Naive thymus-derived CD4-positive, alpha-beta T cell (primary cell): Measurements from ENCODE around the gene CDCA5. TPM values are rescaled to one million over a fixed set of nuclear protein-coding genes. Genes with fewer than 3 reads are reported as not detected.
A peak's percentile ranks its signal among the peaks of the same experiment; 100 is the strongest.

Experiments
- ATAC-seq: fragments of 150-1000 bp; cut with Tn5 transposase; 2 replicates; pipeline ENCODE4 v1.10.0; 2021; ENCODE audit warnings: mild to moderate bottlenecking, moderate library complexity
- CTCF ChIA-PET: fragments of 350-600 bp; sonication (Branson Sonifier 250); formaldehyde crosslinking; loops from one replicate; lab custom pipeline; 2021; ENCODE audit warnings: antibody characterized with exemption; lab: Charles Lee
- POLR2A ChIA-PET: fragments of 350-600 bp; sonication (Branson Sonifier 250); formaldehyde crosslinking; loops from one replicate; lab custom pipeline; 2021; ENCODE audit warnings: antibody characterized with exemption, inconsistent platforms; lab: Charles Lee
- DNase-seq, 9 donors: peaks; one replicate each; pipeline versions ENCODE4 v3.0.0 to v3.0.0-alpha.2; 2020 to 2022; ENCODE audit warnings: mixed read lengths in 1 of 9
- H3K27ac ChIP-seq: one replicate; pipeline ENCODE4 v1.7.0; 2013; ENCODE audit warnings: mild to moderate bottlenecking, low read depth, low read length, moderate library complexity
- H3K27me3 ChIP-seq, 2 donors: one replicate each; pipeline ENCODE4 v1.7.0; 2013; ENCODE audit warnings: low read length in 2 of 2, mild to moderate bottlenecking in 2 of 2, moderate library complexity in 2 of 2; ENCODE audit not compliant: control insufficient read depth in 2 of 2, insufficient read depth in 2 of 2
- H3K36me3 ChIP-seq, 3 experiments: 1 replicate in 2 of 3; 2 replicates in 1 of 3; pipeline ENCODE4 v1.7.0; 2013; ENCODE audit warnings: low read length in 3 of 3, mild to moderate bottlenecking in 3 of 3, moderate library complexity in 1 of 3; ENCODE audit not compliant: insufficient read depth in 3 of 3, control insufficient read depth in 2 of 3
- H3K4me1 ChIP-seq, 2 donors: one replicate each; pipeline ENCODE4 v1.7.0; 2013; ENCODE audit warnings: low read length in 2 of 2, mild to moderate bottlenecking in 2 of 2, moderate library complexity in 1 of 2; ENCODE audit not compliant: control insufficient read depth in 2 of 2, insufficient read depth in 2 of 2
- H3K4me3 ChIP-seq: 2 replicates; pipeline ENCODE4 v1.7.0; 2013; ENCODE audit warnings: mild to moderate bottlenecking, low read length
- H3K9me3 ChIP-seq, 3 experiments: 1 replicate in 2 of 3; 2 replicates in 1 of 3; pipeline ENCODE4 v1.7.0; 2013; ENCODE audit warnings: low read length in 3 of 3; ENCODE audit not compliant: control insufficient read depth in 2 of 3
- H3K27ac Mint-ChIP-seq, 9 donors: one replicate each; pipeline ENCODE4 v1.8.0; 2020 to 2022; ENCODE audit warnings: mixed read lengths in 9 of 9, mild to moderate bottlenecking in 8 of 9, moderate library complexity in 5 of 9, inconsistent platforms in 2 of 9
- H3K27me3 Mint-ChIP-seq, 5 donors: one replicate each; pipeline ENCODE4 v1.8.0; 2021 to 2022; ENCODE audit warnings: mixed read lengths in 5 of 5, mild to moderate bottlenecking in 1 of 5
- H3K36me3 Mint-ChIP-seq, 5 donors: one replicate each; pipeline ENCODE4 v1.8.0; 2020 to 2022; ENCODE audit warnings: mixed read lengths in 5 of 5, mild to moderate bottlenecking in 3 of 5, inconsistent platforms in 1 of 5
- H3K4me1 Mint-ChIP-seq, 7 donors: one replicate each; pipeline ENCODE4 v1.8.0; 2020 to 2022; ENCODE audit warnings: mixed read lengths in 7 of 7, mild to moderate bottlenecking in 3 of 7, inconsistent platforms in 1 of 7
- H3K4me3 Mint-ChIP-seq, 10 donors: one replicate each; pipeline ENCODE4 v1.8.0; 2020 to 2022; ENCODE audit warnings: mild to moderate bottlenecking in 10 of 10, mixed read lengths in 10 of 10, moderate library complexity in 6 of 10, inconsistent platforms in 2 of 10
- H3K9me3 Mint-ChIP-seq, 11 donors: one replicate each; pipeline ENCODE4 v1.8.0; 2020 to 2022; ENCODE audit warnings: mixed read lengths in 11 of 11, mild to moderate bottlenecking in 4 of 11, inconsistent platforms in 1 of 11, moderate library complexity in 1 of 11
- intact Hi-C, 2 donors: fragments of 100-400 bp; cut with micrococcal nuclease; formaldehyde crosslinking; loops; one replicate each; pipeline ENCODE4 v1.15.1; 2023
- polyA plus RNA-seq, 2 donors: library from polyadenylated mRNA; unstranded; fragments of 300-500 nt; fragmentation: Illumina TruSeq; gene quantifications; one replicate each; pipeline ENCODE4 v1.2.3, GENCODE V29; 2021
- total RNA-seq, 6 experiments: library from RNA in 5 of 6; stranded (reverse) in 5 of 6; gene quantifications; 1 replicate in 5 of 6; 2 replicates in 1 of 6; pipeline ENCODE4 v1.2.3 and lab custom pipeline; 2021 to 2026

The CDCA5 gene
- total and polyA plus RNA-seq, 7 experiments from 2014 or later: 0.31 to 68.1 (median 0.73) TPM

GRCh38 chr11:65103476-65103875, 19.6 kb upstream of the CDCA5 start:
- H3K27ac Mint-ChIP-seq: peak overlapping the region in 2 of 9 donors; percentile 38 to 54
- H3K4me1 Mint-ChIP-seq: peaks cover 12 to 32% (median 19%) of the 10 kb centered on the region in 7 donors

GRCh38 chr11:65102142-65103095, 18.6 kb upstream of the CDCA5 start:
- Mint-ChIP-seq H3K4me1 (peaks cover 15 to 37% (median 23%) of the 10 kb centered on the region in 7 donors), H3K27me3 (no peaks in the 10 kb centered on the region), H3K4me3 (no peak overlapping the region), H3K27ac (peak overlapping the region in 2 of 9 donors; percentile 22 to 52), H3K9me3 (no peaks in the 10 kb centered on the region), H3K36me3 (peaks cover 0 to 22% (median 9%) of the 10 kb centered on the region in 5 donors)
- H3K4me3 ChIP-seq: no peak overlapping the region
- ATAC-seq: no peak
- no peaks in the 10 kb centered on the region for H3K9me3 ChIP-seq
- no peak overlapping the region for H3K27ac ChIP-seq
- DNase-seq: no peak
- peaks cover 0 to 4% of the 10 kb centered on the region in 2 donors for H3K4me1 ChIP-seq
- H3K36me3 ChIP-seq: peaks cover 0 to 40% (median 7%) of the 10 kb centered on the region in 3 experiments
- intact Hi-C loops: no loop called here
- no peaks in the 10 kb centered on the region for H3K27me3 ChIP-seq
- ChIA-PET POLR2A (interaction anchor here (0.5 to 1.6 kb wide), 3 partner anchors 12 to 327 kb away, joined by 3 to 7 read pairs (median 3); no protein-coding TSS in a partner anchor), CTCF (interaction anchor here (0.7 kb wide), 1 partner anchor 15 kb away, joined by 3 read pairs; the partner anchor contains the start of gene ZNHIT2)

More at GRCh38 chr11:65103476-65103875, 19.6 kb upstream of the CDCA5 start:
- ChIA-PET POLR2A (interaction anchor here (0.6 to 1.6 kb wide), 7 partner anchors 11 to 354 kb away, joined by 3 to 7 read pairs (median 3); no protein-coding TSS in a partner anchor), CTCF (interaction anchor here (0.8 to 1.3 kb wide), 3 partner anchors 14 to 91 kb away, joined by 3 to 5 read pairs (median 3); partner anchors contain the start of gene ZNHIT2)
- H3K4me3 Mint-ChIP-seq: no peak overlapping the region
- Histone ChIP-seq H3K27ac (no peak overlapping the region), H3K27me3 (no peaks in the 10 kb centered on the region), H3K4me1 (no peaks in the 10 kb centered on the region), H3K4me3 (no peak overlapping the region), H3K36me3 (peaks cover 0 to 43% (median 6%) of the 10 kb centered on the region in 3 experiments), H3K9me3 (no peaks in the 10 kb centered on the region)
- H3K27me3 Mint-ChIP-seq: no peaks in the 10 kb centered on the region
- no peaks in the 10 kb centered on the region for H3K9me3 Mint-ChIP-seq
- ATAC-seq (no peak), DNase-seq (no peak)
- intact Hi-C loops: no loop called here
- peaks cover 0 to 18% (median 9%) of the 10 kb centered on the region in 5 donors for H3K36me3 Mint-ChIP-seq

GRCh38 chr11:65100674-65101350, 17.0 kb upstream of the CDCA5 start:
- H3K36me3 Mint-ChIP-seq: peaks cover 0 to 14% (median 0%) of the 10 kb centered on the region in 5 donors
- DNase-seq (no peak), ATAC-seq (no peak)
- H3K9me3 Mint-ChIP-seq: no peaks in the 10 kb centered on the region
- H3K27me3 Mint-ChIP-seq: no peaks in the 10 kb centered on the region
- intact Hi-C loops: no loop called here
- H3K4me3 ChIP-seq: no peak overlapping the region
- no peak overlapping the region for H3K27ac Mint-ChIP-seq
- CTCF ChIA-PET: interaction anchor here (0.5 to 3.4 kb wide), 4 partner anchors 9 to 229 kb away, joined by 3 to 20 read pairs (median 4); no protein-coding TSS in a partner anchor
- peaks cover 13 to 39% (median 27%) of the 10 kb centered on the region in 7 donors for H3K4me1 Mint-ChIP-seq
- H3K36me3 ChIP-seq: peaks cover 0 to 29% (median 5%) of the 10 kb centered on the region in 3 experiments
- POLR2A ChIA-PET: interaction anchor here (1.1 to 7.3 kb wide), 4 partner anchors 10 to 21 kb away, joined by 3 to 75 read pairs (median 40); partner anchors contain the start of genes FAU, MRPL49, TM7SF2 and ZNHIT2
- H3K4me3 Mint-ChIP-seq: no peak overlapping the region
- H3K4me1 ChIP-seq: peaks cover 6 to 12% of the 10 kb centered on the region in 2 donors
- H3K27me3 ChIP-seq: no peaks in the 10 kb centered on the region
- no peak overlapping the region for H3K27ac ChIP-seq
- H3K9me3 ChIP-seq: no peaks in the 10 kb centered on the region

GRCh38 chr11:65096926-65097325, 13.1 kb upstream of the CDCA5 start:
- Histone ChIP-seq H3K4me3 (peak overlapping the region; percentile 92), H3K27ac (peak overlapping the region; percentile 88), H3K27me3 (no peaks in the 10 kb centered on the region), H3K4me1 (peaks cover 9 to 15% of the 10 kb centered on the region in 2 donors), H3K36me3 (peaks cover 0 to 10% (median 5%) of the 10 kb centered on the region in 3 experiments), H3K9me3 (no peaks in the 10 kb centered on the region)
- ATAC-seq (no peak), DNase-seq (no peak)
- peak overlapping the region; percentile 42 to 97 (median 94) for H3K4me3 Mint-ChIP-seq
- H3K9me3 Mint-ChIP-seq: no peaks in the 10 kb centered on the region
- CTCF ChIA-PET: no interaction called here
- no peaks in the 10 kb centered on the region for H3K27me3 Mint-ChIP-seq
- POLR2A ChIA-PET: interaction anchor here (0.6 to 7.3 kb wide), 13 partner anchors 12 to 571 kb away, joined by 3 to 75 read pairs (median 4); partner anchors contain the start of genes FAU, MRPL49, SYVN1 and TM7SF2
- peak overlapping the region; percentile 89 to 98 (median 97) for H3K27ac Mint-ChIP-seq
- peaks cover 0 to 8% (median 0%) of the 10 kb centered on the region in 5 donors for H3K36me3 Mint-ChIP-seq
- intact Hi-C loops: loop anchor here (1.0 to 5.0 kb wide), 13 partner anchors 13 to 240 kb away; partner anchors contain the start of genes ATG2A (in 2 of the 2), CDCA5 (in 2 of the 2), SNX15 (in 2 of the 2) and ZFPL1 (in 2 of the 2)
- H3K4me1 Mint-ChIP-seq: peaks cover 8 to 28% (median 21%) of the 10 kb centered on the region in 7 donors

GRCh38 chr11:65095974-65096806, 12.3 kb upstream of the CDCA5 start, which contains the start of gene VPS51:
Gene VPS51, plus strand, starts transcription at chr11:65096214. Its CDS starts 37 bp downstream, at chr11:65096251.
- H3K4me3 Mint-ChIP-seq: peak within 1 kb of the TSS; percentile 83 to 97 (median 94)
- Histone ChIP-seq H3K36me3 (peaks cover 0 to 9% (median 5%) of the 10 kb centered on the region in 3 experiments), H3K9me3 (no peaks in the 10 kb centered on the region), H3K4me1 (peaks cover 9 to 15% of the 10 kb centered on the region in 2 donors), H3K27ac (peak within 1 kb of the TSS; percentile 88), H3K27me3 (no peaks in the 10 kb centered on the region), H3K4me3 (peak within 1 kb of the TSS; percentile 92)
- H3K27me3 Mint-ChIP-seq: no peaks in the 10 kb centered on the region
- peaks cover 0 to 8% (median 0%) of the 10 kb centered on the region in 5 donors for H3K36me3 Mint-ChIP-seq
- H3K27ac Mint-ChIP-seq: peak within 1 kb of the TSS; percentile 89 to 98 (median 97)
- DNase-seq (peak; percentile 71 to 92 (median 87)), ATAC-seq (peak; percentile 93)
- no peaks in the 10 kb centered on the region for H3K9me3 Mint-ChIP-seq
- intact Hi-C loops: loop anchor here (1.0 to 5.0 kb wide), 13 partner anchors 12 to 239 kb away; partner anchors contain the start of genes ATG2A (in 2 of the 2), CDCA5 (in 2 of the 2), SNX15 (in 2 of the 2) and ZFPL1 (in 2 of the 2)
- ChIA-PET CTCF (no interaction called here), POLR2A (interaction anchor here (0.6 to 7.3 kb wide), 15 partner anchors 11 to 572 kb away, joined by 3 to 75 read pairs (median 4); partner anchors contain the start of genes ARL2, FAU, MRPL49 and SAC3D1)
- peaks cover 8 to 28% (median 19%) of the 10 kb centered on the region in 7 donors for H3K4me1 Mint-ChIP-seq
